Natural killer cell (primary cell): ENCODE measurements around the gene NDUFS1. TPM values are rescaled to one million over a fixed set of nuclear protein-coding genes. Genes with fewer than 3 reads are reported as not detected.

ENCODE experiments used
- ATAC-seq, 3 donors: fragments of 150-1000 bp in 2 of 3; fragments of 200-7000 bp in 1 of 3; cut with Tn5 transposase; 1 replicate in 1 of 3; 2 replicates in 2 of 3; pipeline ENCODE4 v1.10.0; 2021; ENCODE audit warnings: mild to moderate bottlenecking in 2 of 3, moderate library complexity in 2 of 3
- DNase-seq, 2 donors: peaks; one replicate each; pipeline versions ENCODE4 v3.0.0 to v3.0.0-alpha.2; 2013 to 2021; ENCODE audit warnings: mixed read lengths in 1 of 2
- H3K27ac ChIP-seq: one replicate; pipeline ENCODE4 v1.5.1; 2013; ENCODE audit warnings: mild to moderate bottlenecking, low read length
- H3K27me3 ChIP-seq: one replicate; pipeline ENCODE4 v1.6.1; 2013; ENCODE audit warnings: low read length; ENCODE audit not compliant: control insufficient read depth, insufficient read depth
- H3K36me3 ChIP-seq: one replicate; pipeline ENCODE4 v1.6.1; 2013; ENCODE audit warnings: low read length; ENCODE audit not compliant: control insufficient read depth, insufficient read depth
- H3K4me1 ChIP-seq: one replicate; pipeline ENCODE4 v1.6.1; 2013; ENCODE audit warnings: low read length; ENCODE audit not compliant: control insufficient read depth, insufficient read depth
- H3K4me3 ChIP-seq: one replicate; pipeline ENCODE4 v1.5.1; 2013; ENCODE audit warnings: low read length
- H3K9me3 ChIP-seq: one replicate; pipeline ENCODE4 v1.6.1; 2013; ENCODE audit warnings: low read length; ENCODE audit not compliant: control insufficient read depth, insufficient read depth
- H3K27ac Mint-ChIP-seq, 2 donors: one replicate each; pipeline ENCODE4 v1.8.0; 2022; ENCODE audit warnings: mild to moderate bottlenecking in 2 of 2, mixed read lengths in 2 of 2, moderate library complexity in 1 of 2
- H3K27me3 Mint-ChIP-seq, 2 donors: one replicate each; pipeline ENCODE4 v1.8.0; 2022; ENCODE audit warnings: low read depth in 2 of 2, mixed read lengths in 2 of 2
- H3K36me3 Mint-ChIP-seq: one replicate; pipeline ENCODE4 v1.8.0; 2022; ENCODE audit warnings: mixed read lengths
- H3K4me1 Mint-ChIP-seq, 2 donors: one replicate each; pipeline ENCODE4 v1.8.0; 2022; ENCODE audit warnings: mixed read lengths in 2 of 2
- H3K4me3 Mint-ChIP-seq: one replicate; pipeline ENCODE4 v1.8.0; 2022; ENCODE audit warnings: mild to moderate bottlenecking, moderate library complexity, mixed read lengths
- H3K9me3 Mint-ChIP-seq, 2 donors: one replicate each; pipeline ENCODE4 v1.8.0; 2022; ENCODE audit warnings: mixed read lengths in 2 of 2
- CTCF ChIP-seq: fragments of 200-600 bp; IDR thresholded peaks from one replicate; pipeline ENCODE4 v1.8.0; 2022; ENCODE audit warnings: antibody characterized with exemption
- WGBS: methylation state at CpG from one replicate; pipeline ENCODE4 v1.1.7; 2013; ENCODE audit warnings: missing lambda C conversion rate; ENCODE audit not compliant: insufficient coverage; 5-methylcytosine and 5-hydroxymethylcytosine counted together
- intact Hi-C: fragments of 100-400 bp; cut with micrococcal nuclease; formaldehyde crosslinking; loops from one replicate; pipeline ENCODE4 v1.14.2; 2022
- total RNA-seq, 4 donors: library from RNA; stranded (reverse); fragments of 120-200 nt in 1 of 4; gene quantifications; one replicate each; pipeline versions ENCODE4 v1.2.3 to v1.2.4, GENCODE V29; 2013 to 2022

Gene NDUFS1
- total RNA-seq, 3 donors from 2014 or later (not counting 1 experiment from before 2014, with no cell fraction given), result 44.0 to 47.8 (median 45.9) TPM

DNA sequence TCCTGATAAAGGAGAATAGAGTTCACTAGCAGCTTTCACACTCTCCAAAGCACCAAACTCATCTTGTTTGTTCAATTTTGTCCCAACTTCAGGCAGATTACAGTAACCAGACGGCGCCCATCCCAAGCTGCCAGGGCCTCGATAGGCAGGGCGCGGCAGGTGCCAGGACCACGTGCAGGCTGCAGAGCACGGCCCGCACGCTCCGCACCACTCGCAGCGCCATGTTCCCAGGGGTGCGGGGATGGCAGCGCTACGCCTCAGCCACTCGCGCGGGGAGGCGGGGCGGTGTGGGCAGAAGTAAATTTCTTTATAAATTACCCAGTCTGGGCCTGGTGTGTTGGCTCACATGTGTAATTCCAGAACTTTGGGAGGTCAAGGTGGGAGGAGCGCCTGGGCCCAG is 43.0 kb downstream of the NDUFS1 start:
- no peaks in the 10 kb centered on the region for H3K9me3 ChIP-seq
- WGBS, result 97% methylated on average over 21 of the region's 21 CpGs
- intact Hi-C loops, result no loop called here
- H3K4me1 ChIP-seq, result no peaks in the 10 kb centered on the region
- ATAC-seq (no peak), DNase-seq (no peak)
- no peaks in the 10 kb centered on the region for H3K27me3 Mint-ChIP-seq
- H3K27me3 ChIP-seq, result no peaks in the 10 kb centered on the region
- H3K36me3 ChIP-seq, result peaks cover 9% of the 10 kb centered on the region
- no peak overlapping the region for H3K4me3 ChIP-seq
- H3K27ac ChIP-seq, result no peak overlapping the region
- H3K9me3 Mint-ChIP-seq, result peaks cover 2 to 6% of the 10 kb centered on the region in 2 donors
- H3K36me3 Mint-ChIP-seq, result peaks cover 16% of the 10 kb centered on the region
- no peak for TF ChIP-seq CTCF
- no peak overlapping the region for H3K4me3 Mint-ChIP-seq
- no peak overlapping the region for H3K27ac Mint-ChIP-seq
- H3K4me1 Mint-ChIP-seq, result no peaks in the 10 kb centered on the region

DNA sequence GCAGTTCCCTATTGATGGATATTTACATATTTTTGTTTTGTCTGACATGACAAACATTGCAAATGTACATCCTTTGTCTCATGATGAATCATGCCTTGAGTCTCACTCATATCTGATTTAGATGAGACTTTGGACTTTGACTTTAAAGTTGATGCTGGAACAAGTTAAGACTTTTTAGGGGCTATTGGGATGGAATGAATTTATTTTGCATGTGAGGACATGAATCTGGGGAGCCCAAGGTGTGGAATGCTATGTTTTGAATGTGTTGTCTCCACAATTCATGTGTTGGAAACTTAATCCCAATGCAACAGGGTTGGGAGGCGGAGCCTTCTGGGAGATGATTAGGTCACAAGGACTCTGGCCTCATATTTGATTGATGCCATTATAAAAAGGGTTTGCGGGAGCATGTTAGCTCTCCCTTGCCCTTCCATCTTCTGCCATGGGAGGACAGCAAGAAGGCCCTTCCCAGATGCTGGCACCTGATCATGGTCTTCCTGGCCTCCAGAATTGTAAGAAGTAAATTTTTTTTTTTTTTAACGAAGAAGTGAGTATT is 44.1 kb downstream of the NDUFS1 start:
- DNase-seq (no peak), ATAC-seq (no peak)
- H3K4me3 ChIP-seq, result no peak overlapping the region
- no peaks in the 10 kb centered on the region for H3K4me1 ChIP-seq
- peaks cover under 1 to 1% of the 10 kb centered on the region in 2 donors for H3K9me3 Mint-ChIP-seq
- no peak overlapping the region for H3K4me3 Mint-ChIP-seq
- H3K27ac Mint-ChIP-seq, result no peak overlapping the region
- no peaks in the 10 kb centered on the region for H3K27me3 ChIP-seq
- no peaks in the 10 kb centered on the region for H3K27me3 Mint-ChIP-seq
- H3K36me3 ChIP-seq, result peaks cover 2% of the 10 kb centered on the region
- H3K4me1 Mint-ChIP-seq, result no peaks in the 10 kb centered on the region
- H3K36me3 Mint-ChIP-seq, result peaks cover 5% of the 10 kb centered on the region
- intact Hi-C loops, result no loop called here
- 100% methylated on average over 2 of the region's 3 CpGs for WGBS
- H3K27ac ChIP-seq, result no peak overlapping the region
- H3K9me3 ChIP-seq, result no peaks in the 10 kb centered on the region
- TF ChIP-seq CTCF, result no peak

DNA sequence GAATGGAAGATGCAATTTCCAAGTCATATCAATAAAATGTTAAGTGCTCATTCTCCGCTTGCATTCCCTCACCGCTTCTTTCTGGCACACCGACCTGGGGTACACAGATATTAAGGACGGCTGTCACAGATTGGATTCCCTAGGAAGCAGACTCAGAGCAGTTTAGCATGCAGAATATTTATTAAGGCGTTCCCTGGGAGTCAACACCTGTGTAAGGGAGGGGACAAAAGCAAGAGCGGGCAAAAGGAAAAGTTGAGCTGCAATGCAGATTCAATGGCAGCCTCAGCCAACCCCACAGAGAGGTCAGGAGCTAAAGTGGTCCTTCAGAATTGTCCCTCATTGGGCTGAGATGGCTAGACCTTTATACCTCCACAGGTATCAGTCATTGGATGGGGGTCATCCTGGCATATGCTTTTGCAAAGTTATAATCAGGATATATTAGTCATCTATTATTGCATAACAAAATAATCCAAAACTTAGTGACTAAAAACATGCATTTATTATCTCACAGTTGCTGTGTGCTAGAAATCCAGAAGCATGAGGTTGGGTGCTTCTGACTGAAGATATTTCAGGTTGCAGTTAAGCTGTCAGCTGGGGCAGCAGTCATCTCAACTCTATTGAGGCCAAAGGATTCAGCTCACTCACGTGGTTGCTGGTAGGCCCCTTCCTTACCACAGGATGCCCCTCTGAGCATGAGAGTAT is 46.2 kb downstream of the NDUFS1 start:
- no peaks in the 10 kb centered on the region for H3K36me3 Mint-ChIP-seq
- no peaks in the 10 kb centered on the region for H3K4me1 ChIP-seq
- H3K36me3 ChIP-seq, result no peaks in the 10 kb centered on the region
- H3K9me3 Mint-ChIP-seq, result no peaks in the 10 kb centered on the region
- no peak for TF ChIP-seq CTCF
- ATAC-seq, result no peak
- no peak for DNase-seq
- H3K27ac Mint-ChIP-seq, result no peak overlapping the region
- no peak overlapping the region for H3K4me3 Mint-ChIP-seq
- no peaks in the 10 kb centered on the region for H3K27me3 Mint-ChIP-seq
- intact Hi-C loops, result no loop called here
- H3K27me3 ChIP-seq, result no peaks in the 10 kb centered on the region
- H3K27ac ChIP-seq, result no peak overlapping the region
- WGBS, result 84% methylated on average over 7 of the region's 7 CpGs
- no peaks in the 10 kb centered on the region for H3K4me1 Mint-ChIP-seq
- no peak overlapping the region for H3K4me3 ChIP-seq
- no peaks in the 10 kb centered on the region for H3K9me3 ChIP-seq

DNA sequence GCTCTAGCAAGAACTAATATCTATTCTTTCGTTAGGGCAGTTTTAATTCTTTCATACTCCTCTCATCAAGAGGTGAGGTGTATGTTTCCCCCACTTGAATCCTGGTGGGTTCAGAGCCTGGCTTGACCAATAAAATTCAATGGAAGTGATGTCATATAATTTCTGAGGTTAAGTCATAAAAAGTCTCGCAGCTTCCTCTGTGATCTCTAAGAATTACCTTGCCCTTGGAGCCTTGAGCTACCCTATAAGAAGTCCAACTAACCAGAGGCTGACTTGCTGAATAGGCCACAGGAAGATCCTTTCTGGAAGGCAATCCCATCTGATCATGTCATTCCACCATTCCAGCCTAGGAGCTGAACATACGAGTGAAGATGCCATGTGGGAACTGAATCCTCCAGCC is 47.1 kb downstream of the NDUFS1 start:
- Histone ChIP-seq H3K4me3 (no peak overlapping the region), H3K4me1 (no peaks in the 10 kb centered on the region), H3K36me3 (no peaks in the 10 kb centered on the region), H3K27ac (no peak overlapping the region), H3K9me3 (no peaks in the 10 kb centered on the region), H3K27me3 (no peaks in the 10 kb centered on the region)
- no peaks in the 10 kb centered on the region for H3K9me3 Mint-ChIP-seq
- no peak overlapping the region for H3K4me3 Mint-ChIP-seq
- no peaks in the 10 kb centered on the region for H3K36me3 Mint-ChIP-seq
- no peak for TF ChIP-seq CTCF
- no peaks in the 10 kb centered on the region for H3K4me1 Mint-ChIP-seq
- DNase-seq (no peak), ATAC-seq (no peak)
- 100% methylated on average over 2 of the region's 3 CpGs for WGBS
- intact Hi-C loops, result no loop called here
- no peak overlapping the region for H3K27ac Mint-ChIP-seq
- H3K27me3 Mint-ChIP-seq, result no peaks in the 10 kb centered on the region
